ENCODE data around the gene MMP24OS. TPM values are rescaled to one million over a fixed set of nuclear protein-coding genes. Genes with fewer than 3 reads are reported as not detected.

The MMP24OS gene
- total RNA-seq, 4 donors from 2014 or later: 19.6 to 47.2 (median 26.9) TPM

DNA sequence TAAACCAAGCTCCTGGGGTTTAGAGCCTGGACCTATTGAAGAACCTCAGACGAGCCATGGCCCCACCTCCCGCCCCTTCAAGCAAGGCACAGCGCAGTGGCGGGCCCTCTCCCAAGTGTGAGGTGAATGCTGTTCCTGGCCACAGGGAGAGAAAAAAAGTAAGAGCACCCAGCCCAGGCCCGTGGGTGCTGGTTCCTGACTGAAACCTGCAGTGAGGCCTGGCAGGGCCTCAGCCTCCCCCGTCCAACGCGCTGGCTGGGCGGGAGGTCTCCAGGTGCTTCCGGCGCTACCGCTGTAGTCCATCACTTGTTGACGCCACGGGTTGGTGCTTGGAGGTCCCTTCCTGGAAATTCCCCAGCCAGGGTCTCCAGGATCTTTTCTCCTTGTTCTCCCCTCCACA, 19.8 kb upstream of the MMP24OS start:
- WGBS, 2 donors (ENCODE audit: low coverage in 1 of 2): 100% methylated on average over 2 of the region's 14 CpGs
- Histone ChIP-seq H3K9me3 (no peaks in the 10 kb centered on the region), H3K4me3 (no peak overlapping the region), H3K36me3 (no peaks in the 10 kb centered on the region), H3K27me3 (peaks cover 8% of the 10 kb centered on the region), H3K4me1 (peaks cover 0 to 13% (median 0%) of the 10 kb centered on the region in 3 donors), H3K27ac (no peak overlapping the region)
- TF ChIP-seq, protein P1, sequence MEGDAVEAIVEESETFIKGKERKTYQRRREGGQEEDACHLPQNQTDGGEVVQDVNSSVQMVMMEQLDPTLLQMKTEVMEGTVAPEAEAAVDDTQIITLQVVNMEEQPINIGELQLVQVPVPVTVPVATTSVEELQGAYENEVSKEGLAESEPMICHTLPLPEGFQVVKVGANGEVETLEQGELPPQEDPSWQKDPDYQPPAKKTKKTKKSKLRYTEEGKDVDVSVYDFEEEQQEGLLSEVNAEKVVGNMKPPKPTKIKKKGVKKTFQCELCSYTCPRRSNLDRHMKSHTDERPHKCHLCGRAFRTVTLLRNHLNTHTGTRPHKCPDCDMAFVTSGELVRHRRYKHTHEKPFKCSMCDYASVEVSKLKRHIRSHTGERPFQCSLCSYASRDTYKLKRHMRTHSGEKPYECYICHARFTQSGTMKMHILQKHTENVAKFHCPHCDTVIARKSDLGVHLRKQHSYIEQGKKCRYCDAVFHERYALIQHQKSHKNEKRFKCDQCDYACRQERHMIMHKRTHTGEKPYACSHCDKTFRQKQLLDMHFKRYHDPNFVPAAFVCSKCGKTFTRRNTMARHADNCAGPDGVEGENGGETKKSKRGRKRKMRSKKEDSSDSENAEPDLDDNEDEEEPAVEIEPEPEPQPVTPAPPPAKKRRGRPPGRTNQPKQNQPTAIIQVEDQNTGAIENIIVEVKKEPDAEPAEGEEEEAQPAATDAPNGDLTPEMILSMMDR (IDR thresholded peaks at IDR 0.05): no peak
- ATAC-seq: no peak

DNA sequence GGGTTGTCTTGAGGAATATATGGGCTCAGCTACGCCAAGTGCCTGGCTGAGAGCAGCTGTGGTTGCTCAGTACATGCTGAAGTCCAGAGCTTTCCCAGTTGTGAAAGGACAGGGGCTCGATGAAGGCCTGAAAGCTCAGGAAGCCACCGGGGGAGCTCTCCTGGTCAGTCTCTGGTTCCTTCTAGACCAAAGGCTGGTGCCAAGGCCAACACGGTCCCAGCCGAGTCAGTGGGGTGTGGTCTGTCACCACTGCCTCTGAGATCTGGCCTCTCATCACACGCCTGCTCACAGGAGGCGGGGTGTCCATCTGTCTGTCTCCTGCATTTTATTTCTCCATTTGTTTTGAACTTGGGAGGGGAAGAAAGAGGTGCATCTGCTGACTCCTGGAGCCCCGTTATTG, 19.2 kb upstream of the MMP24OS start:
- no peak for TF ChIP-seq POLR2AphosphoS5 (IDR thresholded peaks at IDR 0.05)
- TF ChIP-seq, protein P1 (IDR thresholded peaks at IDR 0.05): no peak
- Histone ChIP-seq H3K4me3 (no peak overlapping the region), H3K27me3 (peaks cover 11% of the 10 kb centered on the region), H3K27ac (no peak overlapping the region), H3K9me3 (no peaks in the 10 kb centered on the region), H3K4me1 (peaks cover 0 to 8% (median 0%) of the 10 kb centered on the region in 3 donors), H3K36me3 (no peaks in the 10 kb centered on the region)
- no peak for ATAC-seq
- 54% methylated on average over 4 of the region's 8 CpGs; no CpG with 5 or more reads in 1 of the 2 donors for WGBS, 2 donors (ENCODE audit: low coverage in 1 of 2)

DNA sequence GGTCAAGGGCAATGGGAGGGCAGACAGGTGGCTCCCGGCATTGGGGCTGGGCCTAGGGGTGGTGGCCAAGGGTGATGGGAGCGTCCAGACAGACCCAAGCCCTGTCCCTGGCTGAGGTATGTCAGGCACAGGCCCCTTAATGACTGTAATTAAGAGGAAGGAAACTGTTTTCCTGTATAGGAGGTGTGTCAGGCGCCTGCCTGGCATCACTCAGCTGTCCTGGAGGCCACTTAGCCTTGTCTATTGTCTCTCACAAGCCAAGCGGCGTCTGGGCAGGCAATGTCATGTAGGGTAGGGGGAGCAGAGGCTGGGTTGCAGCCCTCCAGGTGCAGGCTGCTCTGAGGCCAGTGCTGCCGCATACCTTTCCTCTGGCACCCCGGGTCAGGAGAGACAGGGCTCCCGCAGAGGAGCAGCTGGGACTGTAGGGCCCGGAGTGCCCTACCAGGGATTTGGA, 18.2 kb upstream of the MMP24OS start:
- WGBS, 2 donors (ENCODE audit: low coverage in 1 of 2): 55% methylated on average over 2 of the region's 9 CpGs; no CpG with 5 or more reads in 1 of the 2 donors
- Histone ChIP-seq H3K36me3 (no peaks in the 10 kb centered on the region), H3K4me3 (no peak overlapping the region), H3K4me1 (no peaks in the 10 kb centered on the region), H3K27ac (no peak overlapping the region), H3K27me3 (peaks cover 16% of the 10 kb centered on the region), H3K9me3 (no peaks in the 10 kb centered on the region)
- no peak for ATAC-seq
- TF ChIP-seq EP300 (IDR thresholded peaks at IDR 0.05) (no peak), POLR2A (IDR thresholded peaks at IDR 0.05) (no peak), POLR2AphosphoS5 (IDR thresholded peaks at IDR 0.05) (no peak)
- TF ChIP-seq, protein P1 (IDR thresholded peaks at IDR 0.05): no peak

DNA sequence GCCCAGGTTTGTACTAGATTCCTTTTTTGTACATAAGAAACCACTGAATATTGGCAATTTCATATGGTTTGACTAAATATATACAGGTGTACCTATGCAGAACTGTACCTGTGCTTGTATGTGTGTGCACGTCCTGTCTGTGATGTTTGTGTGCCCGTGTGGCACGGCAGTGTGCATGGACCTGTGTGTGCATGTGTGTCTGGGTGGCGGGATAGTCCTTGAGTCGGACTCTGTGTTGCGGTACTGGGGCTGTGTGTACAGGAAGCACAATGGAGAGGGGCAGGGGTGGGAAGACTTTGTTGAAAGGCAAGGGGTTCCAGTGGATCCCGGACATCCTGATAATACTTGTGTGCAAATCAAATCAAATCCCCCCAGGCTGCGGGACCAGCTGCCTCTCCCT, 17.8 kb upstream of the MMP24OS start:
- ATAC-seq: no peak
- Histone ChIP-seq H3K9me3 (no peaks in the 10 kb centered on the region), H3K4me1 (no peaks in the 10 kb centered on the region), H3K27me3 (peaks cover 16% of the 10 kb centered on the region), H3K27ac (no peak overlapping the region), H3K4me3 (no peak overlapping the region), H3K36me3 (no peaks in the 10 kb centered on the region)
- TF ChIP-seq EP300 (IDR thresholded peaks at IDR 0.05) (no peak), POLR2A (IDR thresholded peaks at IDR 0.05) (no peak), POLR2AphosphoS5 (IDR thresholded peaks at IDR 0.05) (no peak)
- TF ChIP-seq, protein P1 (IDR thresholded peaks at IDR 0.05): no peak
- WGBS, 2 donors (ENCODE audit: low coverage in 1 of 2): 73 to 87% methylated on average over 2 to 3 of the region's 8 CpGs

DNA sequence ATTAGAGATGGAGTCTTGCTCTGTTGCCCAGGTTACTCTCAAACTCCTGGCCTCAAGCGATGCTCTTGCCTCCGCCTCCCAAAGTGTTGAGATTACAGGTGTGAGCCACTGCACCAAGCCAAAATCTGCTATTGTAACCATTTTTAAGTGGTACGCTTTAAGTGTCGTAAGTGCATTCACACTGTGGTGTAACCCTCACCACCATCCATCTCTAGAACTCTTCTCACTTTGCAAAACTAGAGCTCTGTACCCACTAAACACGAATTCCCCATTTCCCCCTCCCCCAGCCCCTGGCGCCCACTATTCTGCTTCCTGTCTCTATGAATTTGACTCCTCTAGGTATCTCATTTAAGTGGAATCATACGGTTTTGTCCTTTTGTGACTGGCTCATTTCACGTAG, 17.1 kb upstream of the MMP24OS start:
- Histone ChIP-seq H3K27ac (no peak overlapping the region), H3K4me1 (no peaks in the 10 kb centered on the region), H3K9me3 (no peaks in the 10 kb centered on the region), H3K27me3 (peaks cover 16% of the 10 kb centered on the region), H3K4me3 (no peak overlapping the region), H3K36me3 (no peaks in the 10 kb centered on the region)
- no peak for ATAC-seq
- 76 to 88% methylated on average over 5 to 8 of the region's 8 CpGs for WGBS, 2 donors (ENCODE audit: low coverage in 1 of 2)
- TF ChIP-seq EP300 (IDR thresholded peaks at IDR 0.05) (no peak), POLR2A (IDR thresholded peaks at IDR 0.05) (no peak), POLR2AphosphoS5 (IDR thresholded peaks at IDR 0.05) (no peak)
- TF ChIP-seq, protein P1 (IDR thresholded peaks at IDR 0.05): no peak

Measured in gastroesophageal sphincter (tissue), 4 donors.